Measurements from ENCODE around the gene TMEM45B. TPM values are rescaled to one million over a fixed set of nuclear protein-coding genes. Genes with fewer than 3 reads are reported as not detected.
"Not testable (repeated sequence)": the region's sequence is repeated elsewhere in the genome, so short reads cannot be mapped to it uniquely, and the experiment has no call there.

The TMEM45B gene
- total RNA-seq, 4 donors from 2014 or later = 0.47 to 3.9 TPM; not detected in 2

DNA sequence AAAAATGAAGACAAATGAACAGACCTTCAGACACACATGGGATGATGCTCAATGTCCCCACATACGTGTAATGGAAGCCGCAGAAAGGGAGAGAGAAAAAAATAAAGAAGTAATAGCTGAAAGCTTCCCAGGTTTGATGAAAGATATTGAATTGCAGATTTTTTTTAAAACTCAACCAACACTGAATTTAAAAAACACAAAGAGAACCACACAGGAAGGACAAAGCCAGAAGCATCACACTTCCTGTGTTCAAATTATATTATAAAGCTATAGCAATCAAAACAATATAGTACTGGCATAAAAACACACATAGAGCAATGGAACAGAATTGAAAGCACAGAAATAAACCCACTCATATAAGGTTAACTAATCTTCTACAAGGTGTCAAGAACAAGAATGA, 26.5 kb downstream of the TMEM45B start:
- Histone ChIP-seq H3K4me3 (no peak overlapping the region), H3K9me3 (no peaks in the 10 kb centered on the region), H3K36me3 (no peaks in the 10 kb centered on the region), H3K27me3 (no peaks in the 10 kb centered on the region), H3K27ac (no peak overlapping the region), H3K4me1 (no peaks in the 10 kb centered on the region)
- TF ChIP-seq POLR2AphosphoS5 (IDR thresholded peaks at IDR 0.05) (no peak), POLR2A (IDR thresholded peaks at IDR 0.05) (no peak), EP300 (IDR thresholded peaks at IDR 0.05) (no peak)
- ATAC-seq = no peak
- 69 to 91% methylated on average over 2 of the region's 2 CpGs for WGBS, 2 donors (ENCODE audit: low coverage in 1 of 2)

DNA sequence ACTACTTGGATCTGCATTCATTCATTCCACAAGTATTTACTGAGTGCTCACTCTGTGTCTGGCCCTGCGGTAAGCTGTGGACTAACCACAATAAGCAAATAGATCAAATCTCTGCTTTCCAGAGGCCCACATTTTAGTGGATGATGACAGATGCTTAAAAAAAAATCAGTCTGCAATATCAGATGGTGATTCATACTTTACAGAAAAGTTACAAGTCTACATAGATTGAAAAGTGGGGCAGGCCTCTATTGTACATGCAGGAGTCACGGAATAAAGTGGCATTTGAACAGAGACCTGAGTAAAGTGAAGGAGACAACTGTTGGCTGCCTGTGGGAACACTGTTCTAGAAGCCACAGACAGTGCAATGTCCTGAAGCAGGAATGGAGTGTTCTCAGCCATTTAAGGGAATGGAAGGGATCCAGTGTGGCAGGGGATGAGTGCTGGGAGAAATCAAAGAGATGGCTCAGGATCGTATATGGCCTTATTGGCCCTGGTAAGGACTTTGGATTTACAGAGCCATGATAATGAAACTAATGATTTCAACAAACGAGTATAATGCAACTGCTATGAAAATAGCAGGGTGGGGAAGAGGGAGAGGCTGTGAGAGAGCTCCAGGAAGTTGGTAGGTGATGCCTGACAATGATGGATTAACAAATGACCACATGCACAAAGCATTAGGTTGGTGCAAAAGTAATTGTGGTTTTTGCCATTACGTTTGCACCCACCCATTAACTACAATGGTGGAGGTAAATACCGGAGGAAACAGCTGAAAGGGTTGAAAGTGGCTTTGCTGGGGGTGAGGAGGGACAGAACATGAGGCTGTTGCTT, 31.1 kb downstream of the TMEM45B start:
- Histone ChIP-seq H3K27ac (no peak overlapping the region), H3K36me3 (no peaks in the 10 kb centered on the region), H3K9me3 (no peaks in the 10 kb centered on the region), H3K4me3 (no peak overlapping the region), H3K27me3 (no peaks in the 10 kb centered on the region), H3K4me1 (no peaks in the 10 kb centered on the region)
- WGBS, 2 donors (ENCODE audit: low coverage in 1 of 2) = 54 to 57% methylated on average over 5 to 6 of the region's 6 CpGs
- ATAC-seq = no peak
- TF ChIP-seq POLR2AphosphoS5 (IDR thresholded peaks at IDR 0.05) = no peak
- TF ChIP-seq, protein P1, sequence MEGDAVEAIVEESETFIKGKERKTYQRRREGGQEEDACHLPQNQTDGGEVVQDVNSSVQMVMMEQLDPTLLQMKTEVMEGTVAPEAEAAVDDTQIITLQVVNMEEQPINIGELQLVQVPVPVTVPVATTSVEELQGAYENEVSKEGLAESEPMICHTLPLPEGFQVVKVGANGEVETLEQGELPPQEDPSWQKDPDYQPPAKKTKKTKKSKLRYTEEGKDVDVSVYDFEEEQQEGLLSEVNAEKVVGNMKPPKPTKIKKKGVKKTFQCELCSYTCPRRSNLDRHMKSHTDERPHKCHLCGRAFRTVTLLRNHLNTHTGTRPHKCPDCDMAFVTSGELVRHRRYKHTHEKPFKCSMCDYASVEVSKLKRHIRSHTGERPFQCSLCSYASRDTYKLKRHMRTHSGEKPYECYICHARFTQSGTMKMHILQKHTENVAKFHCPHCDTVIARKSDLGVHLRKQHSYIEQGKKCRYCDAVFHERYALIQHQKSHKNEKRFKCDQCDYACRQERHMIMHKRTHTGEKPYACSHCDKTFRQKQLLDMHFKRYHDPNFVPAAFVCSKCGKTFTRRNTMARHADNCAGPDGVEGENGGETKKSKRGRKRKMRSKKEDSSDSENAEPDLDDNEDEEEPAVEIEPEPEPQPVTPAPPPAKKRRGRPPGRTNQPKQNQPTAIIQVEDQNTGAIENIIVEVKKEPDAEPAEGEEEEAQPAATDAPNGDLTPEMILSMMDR (IDR thresholded peaks at IDR 0.05) = no peak
- TF ChIP-seq POLR2A (IDR thresholded peaks at IDR 0.05) = no peak
- TF ChIP-seq EP300 (IDR thresholded peaks at IDR 0.05) = no peak

DNA sequence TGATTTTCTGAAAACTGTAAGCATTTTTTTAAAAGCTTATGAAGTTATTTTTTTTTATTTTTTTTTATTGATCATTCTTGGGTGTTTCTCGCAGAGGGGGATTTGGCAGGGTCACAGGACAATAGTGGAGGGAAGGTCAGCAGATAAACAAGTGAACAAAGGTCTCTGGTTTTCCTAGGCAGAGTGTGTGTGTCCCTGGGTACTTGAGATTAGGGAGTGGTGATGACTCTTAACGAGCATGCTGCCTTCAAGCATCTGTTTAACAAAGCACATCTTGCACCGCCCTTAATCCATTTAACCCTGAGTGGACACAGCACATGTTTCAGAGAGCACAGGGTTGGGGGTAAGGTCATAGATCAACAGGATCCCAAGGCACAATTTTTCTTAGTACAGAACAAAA, 31.7 kb downstream of the TMEM45B start:
- H3K27ac ChIP-seq, H3K27me3 ChIP-seq, H3K9me3 ChIP-seq, H3K4me1 ChIP-seq, ATAC-seq, H3K36me3 ChIP-seq, H3K4me3 ChIP-seq: not testable (repeated sequence)
- WGBS, 2 donors (ENCODE audit: low coverage in 1 of 2) = 40 to 100% methylated on average over 1 of the region's 3 CpGs

DNA sequence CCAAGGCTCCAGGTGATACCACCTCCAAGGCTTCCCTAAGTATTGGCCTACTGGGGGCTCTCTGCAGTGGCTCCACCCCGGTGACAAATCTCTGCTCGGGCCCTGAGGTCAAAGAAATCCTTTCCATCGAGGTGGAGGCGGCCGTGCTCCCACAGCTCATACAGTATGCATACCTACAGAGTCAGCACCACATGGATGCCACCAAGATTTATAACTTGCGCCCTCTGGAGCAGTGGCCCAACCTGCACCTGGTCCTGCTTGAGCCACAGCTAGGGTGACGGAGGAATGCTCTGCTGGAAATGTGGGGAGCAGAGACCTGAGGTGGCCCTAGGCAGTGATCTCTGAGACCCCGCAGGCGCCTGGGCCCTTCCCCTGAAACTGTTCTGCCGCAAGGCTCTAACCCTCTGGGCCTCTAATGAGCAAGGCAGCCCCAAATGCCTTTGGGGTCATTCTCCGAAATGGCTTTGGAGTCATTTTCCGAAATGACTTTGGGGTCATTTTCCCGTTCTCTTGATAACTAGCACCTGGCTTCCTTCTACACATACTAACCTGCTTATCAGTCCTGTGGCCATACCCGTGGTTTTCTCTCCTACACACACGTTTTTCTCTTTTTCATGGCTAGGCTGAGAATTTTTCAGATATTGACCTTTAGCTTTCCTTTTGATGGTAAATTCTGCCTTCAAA, 33.9 kb downstream of the TMEM45B start:
- 72 to 89% methylated on average over 5 to 10 of the region's 15 CpGs for WGBS, 2 donors (ENCODE audit: low coverage in 1 of 2)

DNA sequence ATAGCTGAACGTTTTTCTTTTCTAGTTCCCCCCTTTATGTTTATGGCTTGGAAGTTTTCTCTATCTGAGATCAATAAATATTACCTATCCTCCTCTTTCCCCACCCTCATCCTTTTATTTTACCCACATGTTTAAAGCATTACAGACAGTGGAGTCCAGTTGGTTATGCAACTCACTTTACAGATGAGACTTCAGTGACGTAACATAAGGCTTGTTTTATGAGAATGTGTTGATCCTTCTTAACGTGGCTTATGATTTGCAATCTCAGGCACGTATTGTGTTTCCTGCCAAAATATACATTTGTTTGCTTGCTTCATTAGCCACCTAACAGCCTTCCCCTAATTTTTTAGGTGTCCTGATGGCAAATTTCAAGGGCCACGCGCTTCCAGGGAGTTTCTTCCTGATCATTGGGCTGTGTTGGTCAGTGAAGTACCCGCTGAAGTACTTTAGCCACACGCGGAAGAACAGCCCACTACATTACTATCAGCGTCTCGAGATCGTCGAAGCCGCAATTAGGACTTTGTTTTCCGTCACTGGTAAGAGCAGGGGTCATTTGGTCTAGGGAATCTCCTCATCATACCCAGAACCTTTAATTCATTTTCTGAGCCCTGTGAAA, 36.6 kb downstream of the TMEM45B start:
- WGBS, 2 donors (ENCODE audit: low coverage in 1 of 2) = 63 to 84% methylated on average over 5 to 15 of the region's 15 CpGs
- H3K4me1 ChIP-seq = no peaks in the 10 kb centered on the region
- TF ChIP-seq, protein P1 (IDR thresholded peaks at IDR 0.05) = no peak
- TF ChIP-seq POLR2AphosphoS5 (IDR thresholded peaks at IDR 0.05) = no peak
- no peak for TF ChIP-seq POLR2A (IDR thresholded peaks at IDR 0.05)
- no peak for TF ChIP-seq EP300 (IDR thresholded peaks at IDR 0.05)

More for the DNA sequence above, 33.9 kb downstream of the TMEM45B start:
- no peaks in the 10 kb centered on the region for H3K27me3 ChIP-seq
- no peak overlapping the region for H3K27ac ChIP-seq
- ATAC-seq = no peak
- H3K9me3 ChIP-seq = no peaks in the 10 kb centered on the region
- no peaks in the 10 kb centered on the region for H3K4me1 ChIP-seq
- TF ChIP-seq POLR2A (IDR thresholded peaks at IDR 0.05) (no peak), POLR2AphosphoS5 (IDR thresholded peaks at IDR 0.05) (no peak), EP300 (IDR thresholded peaks at IDR 0.05) (no peak)
- TF ChIP-seq, protein P1 (IDR thresholded peaks at IDR 0.05) = no peak
- no peak overlapping the region for H3K4me3 ChIP-seq
- H3K36me3 ChIP-seq = no peaks in the 10 kb centered on the region

More for the DNA sequence above, 36.6 kb downstream of the TMEM45B start:
- Histone ChIP-seq H3K9me3 (no peaks in the 10 kb centered on the region), H3K27ac (no peak overlapping the region), H3K27me3 (no peaks in the 10 kb centered on the region), H3K4me3 (no peak overlapping the region), H3K36me3 (no peaks in the 10 kb centered on the region)
- ATAC-seq = no peak

Measured in gastroesophageal sphincter (tissue), 4 donors.